Measurements from ENCODE around the gene EDEM1.

The EDEM1 gene

DNA sequence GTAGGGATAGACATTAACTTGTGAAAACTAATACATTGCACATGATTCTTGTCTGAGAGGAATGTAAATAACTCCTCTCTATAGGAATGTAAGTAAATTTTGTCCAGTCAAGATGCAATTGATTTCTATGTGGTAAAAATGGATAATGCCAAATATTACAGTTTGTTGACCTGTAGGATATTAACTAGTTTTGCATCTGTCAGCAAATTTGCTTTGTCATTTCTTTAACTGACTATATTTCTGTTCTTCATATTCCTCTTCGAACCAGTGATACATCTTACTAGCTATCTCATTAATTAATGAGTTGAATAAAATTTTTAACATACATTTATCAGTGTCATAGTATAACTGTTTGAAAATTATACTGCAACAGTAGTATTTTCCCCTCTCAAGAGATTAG lies 80.4 kb downstream of the EDEM1 start:
- H3K27ac ChIP-seq (ENCODE audit: low read depth, low read length): no peak overlapping the region
- H4K20me1 ChIP-seq (ENCODE audit: low read depth, low read length): no peaks in the 10 kb centered on the region
- H3K4me3 ChIP-seq (ENCODE audit: insufficient read depth, low read length, poor library complexity, severe bottlenecking): no peak overlapping the region
- H3F3A ChIP-seq (ENCODE audit: insufficient read depth): no peaks in the 10 kb centered on the region
- H3K9me3 ChIP-seq (ENCODE audit: insufficient read depth, low read length): no peaks in the 10 kb centered on the region
- TF ChIP-seq EZH2phosphoT487 (conservative IDR thresholded peaks at IDR 0.05; ENCODE audit: low read length): no peak
- TF ChIP-seq, protein P1, sequence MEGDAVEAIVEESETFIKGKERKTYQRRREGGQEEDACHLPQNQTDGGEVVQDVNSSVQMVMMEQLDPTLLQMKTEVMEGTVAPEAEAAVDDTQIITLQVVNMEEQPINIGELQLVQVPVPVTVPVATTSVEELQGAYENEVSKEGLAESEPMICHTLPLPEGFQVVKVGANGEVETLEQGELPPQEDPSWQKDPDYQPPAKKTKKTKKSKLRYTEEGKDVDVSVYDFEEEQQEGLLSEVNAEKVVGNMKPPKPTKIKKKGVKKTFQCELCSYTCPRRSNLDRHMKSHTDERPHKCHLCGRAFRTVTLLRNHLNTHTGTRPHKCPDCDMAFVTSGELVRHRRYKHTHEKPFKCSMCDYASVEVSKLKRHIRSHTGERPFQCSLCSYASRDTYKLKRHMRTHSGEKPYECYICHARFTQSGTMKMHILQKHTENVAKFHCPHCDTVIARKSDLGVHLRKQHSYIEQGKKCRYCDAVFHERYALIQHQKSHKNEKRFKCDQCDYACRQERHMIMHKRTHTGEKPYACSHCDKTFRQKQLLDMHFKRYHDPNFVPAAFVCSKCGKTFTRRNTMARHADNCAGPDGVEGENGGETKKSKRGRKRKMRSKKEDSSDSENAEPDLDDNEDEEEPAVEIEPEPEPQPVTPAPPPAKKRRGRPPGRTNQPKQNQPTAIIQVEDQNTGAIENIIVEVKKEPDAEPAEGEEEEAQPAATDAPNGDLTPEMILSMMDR (IDR thresholded peaks at IDR 0.05; ENCODE audit: insufficient read depth, low read length, poor library complexity, severe bottlenecking): no peak
- no peak overlapping the region for H3K9ac ChIP-seq (ENCODE audit: low read length)
- no peaks in the 10 kb centered on the region for H3K79me2 ChIP-seq (ENCODE audit: insufficient read depth, low read length)
- no peaks in the 10 kb centered on the region for H3K36me3 ChIP-seq (ENCODE audit: low read length)
- no peaks in the 10 kb centered on the region for H3K9me2 ChIP-seq (replicated peaks; ENCODE audit: insufficient read depth, low read length)
- H2AFZ ChIP-seq (ENCODE audit: low read depth, low read length, severe bottlenecking): no peak overlapping the region
- H3K27me3 ChIP-seq (ENCODE audit: low read length): no peaks in the 10 kb centered on the region
- H3K4me2 ChIP-seq (ENCODE audit: low read depth, low read length, poor library complexity, severe bottlenecking): no peak overlapping the region
